Testis (tissue), 2 donors: ENCODE measurements around the gene LIX1L.

ENCODE experiments used
- POLR2A ChIP-seq: fragments of 450-650 bp; IDR thresholded peaks from one replicate; pipeline ENCODE4 v1.6.1; 2017; ENCODE audit warnings: antibody characterized with exemption, mild to moderate bottlenecking, moderate library complexity
- TF ChIP-seq, protein P1 (sequence below), 3 experiments: fragments of 450-650 bp in 2 of 3; fragments of 200-600 bp in 1 of 3; sonication (generic) in 1 of 3; IDR thresholded peaks; one replicate each; pipeline ENCODE4 v1.5.1; 2016 to 2019; ENCODE audit warnings: antibody characterized with exemption in 3 of 3, mild to moderate bottlenecking in 2 of 3, moderate library complexity in 1 of 3

DNA sequence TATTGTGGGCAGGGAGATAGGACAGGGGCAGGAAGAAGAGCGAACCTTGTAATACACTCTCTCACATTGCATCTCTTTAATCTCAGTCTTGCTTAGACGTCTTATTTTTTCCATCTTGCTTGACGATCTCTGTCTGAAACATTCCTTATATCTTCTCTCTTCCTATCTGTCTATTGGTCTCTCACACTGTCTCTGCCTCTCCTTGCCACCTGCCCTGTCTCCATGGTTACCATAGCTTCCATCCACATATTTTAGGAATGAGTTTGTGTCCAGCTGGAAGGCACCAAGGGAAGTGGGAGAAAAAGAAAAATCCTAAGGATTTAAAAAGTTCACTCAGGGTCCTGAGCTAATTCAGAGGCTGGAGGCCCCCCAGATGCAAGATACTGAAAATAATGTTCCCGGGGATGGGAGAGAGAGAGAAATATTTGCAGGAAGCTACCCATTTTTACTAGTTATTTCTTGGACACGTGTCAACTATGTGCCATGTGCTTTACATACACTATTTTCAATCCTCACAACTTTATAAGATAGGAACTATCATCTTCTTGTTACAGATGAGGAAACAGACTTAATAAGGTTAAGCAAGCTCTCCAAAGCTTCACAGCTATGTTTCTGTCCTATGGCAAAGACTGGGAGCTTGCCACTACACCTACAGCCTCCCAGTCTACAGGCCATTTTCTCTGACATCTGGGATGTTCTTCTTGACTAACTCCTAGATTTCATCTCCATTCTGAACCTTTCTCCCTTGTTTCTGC lies 5.6 kb upstream of the LIX1L start:
- TF ChIP-seq POLR2A: no peak
- TF ChIP-seq, protein P1, sequence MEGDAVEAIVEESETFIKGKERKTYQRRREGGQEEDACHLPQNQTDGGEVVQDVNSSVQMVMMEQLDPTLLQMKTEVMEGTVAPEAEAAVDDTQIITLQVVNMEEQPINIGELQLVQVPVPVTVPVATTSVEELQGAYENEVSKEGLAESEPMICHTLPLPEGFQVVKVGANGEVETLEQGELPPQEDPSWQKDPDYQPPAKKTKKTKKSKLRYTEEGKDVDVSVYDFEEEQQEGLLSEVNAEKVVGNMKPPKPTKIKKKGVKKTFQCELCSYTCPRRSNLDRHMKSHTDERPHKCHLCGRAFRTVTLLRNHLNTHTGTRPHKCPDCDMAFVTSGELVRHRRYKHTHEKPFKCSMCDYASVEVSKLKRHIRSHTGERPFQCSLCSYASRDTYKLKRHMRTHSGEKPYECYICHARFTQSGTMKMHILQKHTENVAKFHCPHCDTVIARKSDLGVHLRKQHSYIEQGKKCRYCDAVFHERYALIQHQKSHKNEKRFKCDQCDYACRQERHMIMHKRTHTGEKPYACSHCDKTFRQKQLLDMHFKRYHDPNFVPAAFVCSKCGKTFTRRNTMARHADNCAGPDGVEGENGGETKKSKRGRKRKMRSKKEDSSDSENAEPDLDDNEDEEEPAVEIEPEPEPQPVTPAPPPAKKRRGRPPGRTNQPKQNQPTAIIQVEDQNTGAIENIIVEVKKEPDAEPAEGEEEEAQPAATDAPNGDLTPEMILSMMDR (IDR thresholded peaks at IDR 0.05): no peak
